GM12878 (cell line): ENCODE measurements around the gene RIPK4. TPM values are rescaled to one million over a fixed set of nuclear protein-coding genes. Genes with fewer than 3 reads are reported as not detected.

Experiments used
- ATAC-seq: fragments of 200-7000 bp; cut with Tn5 transposase; 3 replicates; pipeline ENCODE4 v1.9.1; 2020; ENCODE audit warnings: mild to moderate bottlenecking, moderate library complexity
- BruUV-seq: library from RNA; stranded (reverse); fragments of 400-500 nt; replicated peaks from 2 replicates; lab custom pipeline; 2021; lab: Mats Ljungman, UMichigan
- CTCF ChIA-PET: fragments of 300-600 bp; sonication (Branson Sonifier 250); formaldehyde crosslinking; extraction: SDS; loops from one replicate; lab custom pipeline; 2021; ENCODE audit warnings: inconsistent platforms; lab: Yijun Ruan, JAX
- POLR2A ChIA-PET: fragments of 350-600 bp; formaldehyde crosslinking; extraction: SDS; loops from one replicate; lab custom pipeline; 2021; ENCODE audit warnings: inconsistent platforms; lab: Charles Lee
- RAD21 ChIA-PET: fragments of 300-600 bp; sonication (Branson Sonifier 250); formaldehyde crosslinking; loops from one replicate; lab custom pipeline; 2023; ENCODE audit warnings: antibody characterized with exemption; ENCODE audit not compliant: unreplicated experiment; lab: Charles Lee
- SMC1A ChIA-PET: fragments of 300-600 bp; sonication (Branson Sonifier 250); formaldehyde crosslinking; loops from one replicate; lab custom pipeline; 2023; ENCODE audit not compliant: unreplicated experiment, uncharacterized antibody; lab: Charles Lee
- DNase-seq: peaks from one replicate; pipeline ENCODE4 v3.0.0-alpha.2; 2011; ENCODE audit warnings: low read depth, low spot score
- FAIRE-seq: peaks from 3 replicates; lab custom pipeline; 2011; peaks lifted over from hg19 to GRCh38; lab: Jason Lieb, UNC
- H2AFZ ChIP-seq: 2 replicates; pipeline ENCODE4 v1.6.0; 2011; ENCODE audit warnings: low read depth, low read length, control low read depth; ENCODE audit not compliant: control insufficient read depth
- H3K27ac ChIP-seq: 2 replicates; pipeline ENCODE4 v1.5.1; 2011; ENCODE audit warnings: control low read depth; ENCODE audit not compliant: control insufficient read depth, insufficient read depth
- H3K27me3 ChIP-seq, 2 experiments: replicated peaks in 1 of 2; 2 replicates each; pipeline versions ENCODE4 v1.6.0 to v1.6.1; 2011; ENCODE audit warnings: low read length in 1 of 2; ENCODE audit not compliant: control insufficient read depth in 2 of 2, insufficient read depth in 2 of 2
- H3K36me3 ChIP-seq, 2 experiments: 2 replicates each; pipeline ENCODE4 v1.5.1; 2011; ENCODE audit warnings: low read length in 1 of 2; ENCODE audit not compliant: control insufficient read depth in 2 of 2, insufficient read depth in 2 of 2
- H3K4me1 ChIP-seq: 2 replicates; pipeline ENCODE4 v1.6.1; 2011; ENCODE audit warnings: mild to moderate bottlenecking, low read length, moderate library complexity, mixed read lengths; ENCODE audit not compliant: control insufficient read depth, insufficient read depth
- H3K4me2 ChIP-seq: 2 replicates; pipeline ENCODE4 v1.6.0; 2011; ENCODE audit warnings: control low read depth; ENCODE audit not compliant: control insufficient read depth, insufficient read depth
- H3K4me3 ChIP-seq: fragments of 200-600 bp; sonication (generic); 2 replicates; pipeline ENCODE4 v1.5.1; 2016
- H3K79me2 ChIP-seq: 2 replicates; pipeline ENCODE4 v1.6.0; 2011; ENCODE audit warnings: low read length; ENCODE audit not compliant: control insufficient read depth, insufficient read depth
- H3K9ac ChIP-seq: 2 replicates; pipeline ENCODE4 v1.8.0; 2011; ENCODE audit warnings: low read length, control low read depth, mixed read lengths; ENCODE audit not compliant: control insufficient read depth, insufficient read depth
- H3K9me3 ChIP-seq: replicated peaks from 3 replicates; pipeline ENCODE4 v1.5.1; 2011; ENCODE audit warnings: mild to moderate bottlenecking, low read length; ENCODE audit not compliant: control insufficient read depth, insufficient read depth
- H4K20me1 ChIP-seq: 2 replicates; pipeline ENCODE4 v1.6.0; 2011; ENCODE audit not compliant: control insufficient read depth, insufficient read depth
- CHD2 ChIP-seq: IDR thresholded peaks from 2 replicates; pipeline ENCODE4 v1.6.1; 2011; ENCODE audit warnings: low read depth, low read length, improper control_type of control experiment, borderline replicate concordance
- E2F8 ChIP-seq: fragments of 450-650 bp; IDR thresholded peaks from 2 replicates; pipeline ENCODE4 v1.6.1; 2018; ENCODE audit warnings: mild to moderate bottlenecking, low read depth, moderate library complexity; ENCODE audit not compliant: partially characterized antibody
- NFIC ChIP-seq: IDR thresholded peaks from 2 replicates; pipeline ENCODE4 v1.6.1; 2012; ENCODE audit warnings: low read depth, mild to moderate bottlenecking, inconsistent platforms, low read length, moderate library complexity
- NFXL1 ChIP-seq: fragments of 450-650 bp; IDR thresholded peaks from 2 replicates; pipeline ENCODE4 v1.6.1; 2017; ENCODE audit warnings: antibody characterized with exemption, mild to moderate bottlenecking, borderline replicate concordance
- NR2C1 ChIP-seq: fragments of 450-650 bp; IDR thresholded peaks from 2 replicates; pipeline ENCODE4 v1.6.1; 2017; ENCODE audit warnings: antibody characterized with exemption, mild to moderate bottlenecking, moderate library complexity
- PAX8 ChIP-seq: fragments of 450-650 bp; IDR thresholded peaks from 2 replicates; pipeline ENCODE4 v1.6.1; 2017; ENCODE audit warnings: mild to moderate bottlenecking, moderate library complexity
- POU2F2 ChIP-seq: IDR thresholded peaks from 3 replicates; pipeline ENCODE4 v1.6.1; 2011; ENCODE audit warnings: low read depth, mild to moderate bottlenecking, low read length, borderline replicate concordance
- RELA ChIP-seq: fragments of 450-650 bp; IDR thresholded peaks from 2 replicates; pipeline ENCODE4 v1.8.0; 2014; ENCODE audit warnings: borderline replicate concordance; ENCODE audit not compliant: partially characterized antibody
- TCF12 ChIP-seq: IDR thresholded peaks from 2 replicates; pipeline ENCODE4 v1.6.1; 2011; ENCODE audit warnings: low read depth, mild to moderate bottlenecking, low read length
- WGBS: methylation state at CpG from one replicate; pipeline ENCODE4 v1.1.6; 2016; ENCODE audit warnings: low lambda C conversion rate; ENCODE audit not compliant: insufficient replicate concordance, insufficient coverage; ENCODE audit errors: missing lambda C conversion rate; 5-methylcytosine and 5-hydroxymethylcytosine counted together
- in situ Hi-C: fragments of 300-500 bp; cut with MboI; formaldehyde crosslinking; loops from 9 replicates; pipeline ENCODE4 v1.14.3; 2018; ENCODE audit warnings: mixed read lengths
- intact Hi-C: fragments of 100-400 bp; cut with micrococcal nuclease; formaldehyde crosslinking; loops from one replicate; pipeline ENCODE4 v1.14.2; 2022; ENCODE audit not compliant: unreplicated experiment
- polyA plus RNA-seq, 11 experiments: library from polyadenylated mRNA; depleted of rRNA in 4 of 11; unstranded in 6 of 11; stranded (reverse) in 5 of 11; fragments of >200 nt; fragmentation: Nextera tagmentation in 4 of 11; fragmentation: Illumina TruSeq in 1 of 11; extraction: Ambion mirVana in 4 of 11; extraction: Trizol in 1 of 11; gene quantifications; 1 replicate in 1 of 11; 2 replicates in 10 of 11; pipeline versions ENCODE4 v1.2.1 to v1.2.3, GENCODE V29; 2011 to 2016; ENCODE audit warnings: inconsistent platforms in 2 of 11, missing spikeins in 2 of 11, low read depth in 1 of 11
- total RNA-seq, 4 experiments: library from RNA; depleted of rRNA in 3 of 4; stranded (reverse); fragments of >200 nt in 3 of 4; fragmentation: Illumina TruSeq in 1 of 4; extraction: Trizol in 1 of 4; gene quantifications; 2 replicates each; pipeline versions ENCODE4 v1.2.1 to v1.2.3, GENCODE V29; 2013 to 2021
- TF ChIP-seq, protein P1 (sequence below): fragments of 450-650 bp; IDR thresholded peaks from 2 replicates; pipeline ENCODE4 v1.6.1; 2016; ENCODE audit warnings: mild to moderate bottlenecking, moderate library complexity, borderline replicate concordance
- TF ChIP-seq, protein P2 (sequence below): fragments of 450-650 bp; IDR thresholded peaks from 2 replicates; pipeline ENCODE4 v1.6.1; 2017; ENCODE audit warnings: mild to moderate bottlenecking, moderate library complexity

RIPK4 gene
- total and polyA plus RNA-seq, 10 of the 15 experiments (the other 5 are each of a cell fraction or from before 2014, with no cell fraction given): 0.05 TPM; not detected in 9

- TF ChIP-seq NFXL1 (no peak), PAX8 (no peak)
Measured at GRCh38 chr21:41719691-41720090, 47.2 kb downstream of the RIPK4 start (continued).

DNA sequence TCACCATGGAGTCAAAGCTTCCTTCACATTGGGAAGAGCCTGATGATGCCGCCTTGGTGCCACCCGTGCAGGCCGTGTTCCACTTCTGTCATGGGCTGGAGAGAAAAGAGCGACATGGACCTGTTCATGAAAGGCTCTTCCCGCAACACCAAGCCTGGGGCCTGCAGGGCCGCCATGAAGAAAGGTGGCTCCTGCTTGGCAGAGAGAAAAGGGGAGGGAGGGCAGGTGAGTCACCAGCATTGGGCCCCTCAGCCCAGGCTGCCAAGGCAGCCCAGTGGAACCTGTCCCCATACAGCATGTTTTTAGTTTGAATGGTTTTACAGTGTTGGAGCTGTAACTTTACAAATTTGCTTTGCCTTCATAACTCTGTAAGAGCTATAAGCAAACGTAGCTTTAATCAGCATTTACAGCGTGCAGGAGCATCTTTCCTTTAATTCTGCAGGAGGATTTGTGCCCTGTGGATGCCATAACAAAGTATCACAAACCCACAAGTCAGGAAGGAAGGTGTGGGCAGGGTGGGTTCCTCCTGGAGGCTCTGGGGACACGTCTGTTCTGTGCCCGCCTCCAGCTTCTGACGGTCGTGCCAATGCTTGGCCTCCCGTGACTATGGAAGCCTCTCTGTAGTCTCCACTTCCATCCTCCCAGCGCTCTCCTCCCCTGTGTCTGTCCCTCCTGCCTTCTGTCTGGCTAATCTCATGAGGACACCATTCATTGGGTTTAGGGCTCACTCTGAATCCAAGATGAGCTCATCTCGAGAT lies 49.1 kb downstream of the RIPK4 start:
- in situ Hi-C loops (no loop called here), intact Hi-C loops (no loop called here)
- H3K9ac ChIP-seq: no peak overlapping the region
- no peak overlapping the region for H3K27ac ChIP-seq
- ChIA-PET RAD21 (no interaction called here), POLR2A (no interaction called here), CTCF (no interaction called here), SMC1A (no interaction called here)
- H3K4me1 ChIP-seq: no peaks in the 10 kb centered on the region
- FAIRE-seq (no peak), DNase-seq (no peak), ATAC-seq (no peak)
- H4K20me1 ChIP-seq: no peaks in the 10 kb centered on the region
- H3K9me3 ChIP-seq: no peaks in the 10 kb centered on the region; the same call in 2 of the 3 replicates
- H3K4me3 ChIP-seq: no peak overlapping the region
- peaks cover 0 to 1% of the 10 kb centered on the region in 2 experiments; a peak in 2 of 4 replicates for H3K27me3 ChIP-seq
- H3K4me2 ChIP-seq: no peak overlapping the region
- H2AFZ ChIP-seq: no peak overlapping the region
- no peaks in the 10 kb centered on the region for H3K79me2 ChIP-seq
- H3K36me3 ChIP-seq: no peaks in the 10 kb centered on the region
- WGBS: 14% methylated on average over 15 of the region's 15 CpGs
- BruUV-seq: no TSS peak
- TF ChIP-seq NFIC (no peak), E2F8 (no peak), POU2F2 (no peak), RELA (no peak), NR2C1 (no peak), TCF12 (no peak), CHD2 (no peak)
- TF ChIP-seq, protein P1, sequence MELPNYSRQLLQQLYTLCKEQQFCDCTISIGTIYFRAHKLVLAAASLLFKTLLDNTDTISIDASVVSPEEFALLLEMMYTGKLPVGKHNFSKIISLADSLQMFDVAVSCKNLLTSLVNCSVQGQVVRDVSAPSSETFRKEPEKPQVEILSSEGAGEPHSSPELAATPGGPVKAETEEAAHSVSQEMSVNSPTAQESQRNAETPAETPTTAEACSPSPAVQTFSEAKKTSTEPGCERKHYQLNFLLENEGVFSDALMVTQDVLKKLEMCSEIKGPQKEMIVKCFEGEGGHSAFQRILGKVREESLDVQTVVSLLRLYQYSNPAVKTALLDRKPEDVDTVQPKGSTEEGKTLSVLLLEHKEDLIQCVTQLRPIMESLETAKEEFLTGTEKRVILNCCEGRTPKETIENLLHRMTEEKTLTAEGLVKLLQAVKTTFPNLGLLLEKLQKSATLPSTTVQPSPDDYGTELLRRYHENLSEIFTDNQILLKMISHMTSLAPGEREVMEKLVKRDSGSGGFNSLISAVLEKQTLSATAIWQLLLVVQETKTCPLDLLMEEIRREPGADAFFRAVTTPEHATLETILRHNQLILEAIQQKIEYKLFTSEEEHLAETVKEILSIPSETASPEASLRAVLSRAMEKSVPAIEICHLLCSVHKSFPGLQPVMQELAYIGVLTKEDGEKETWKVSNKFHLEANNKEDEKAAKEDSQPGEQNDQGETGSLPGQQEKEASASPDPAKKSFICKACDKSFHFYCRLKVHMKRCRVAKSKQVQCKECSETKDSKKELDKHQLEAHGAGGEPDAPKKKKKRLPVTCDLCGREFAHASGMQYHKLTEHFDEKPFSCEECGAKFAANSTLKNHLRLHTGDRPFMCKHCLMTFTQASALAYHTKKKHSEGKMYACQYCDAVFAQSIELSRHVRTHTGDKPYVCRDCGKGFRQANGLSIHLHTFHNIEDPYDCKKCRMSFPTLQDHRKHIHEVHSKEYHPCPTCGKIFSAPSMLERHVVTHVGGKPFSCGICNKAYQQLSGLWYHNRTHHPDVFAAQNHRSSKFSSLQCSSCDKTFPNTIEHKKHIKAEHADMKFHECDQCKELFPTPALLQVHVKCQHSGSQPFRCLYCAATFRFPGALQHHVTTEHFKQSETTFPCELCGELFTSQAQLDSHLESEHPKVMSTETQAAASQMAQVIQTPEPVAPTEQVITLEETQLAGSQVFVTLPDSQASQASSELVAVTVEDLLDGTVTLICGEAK: no peak
- TF ChIP-seq, protein P2, sequence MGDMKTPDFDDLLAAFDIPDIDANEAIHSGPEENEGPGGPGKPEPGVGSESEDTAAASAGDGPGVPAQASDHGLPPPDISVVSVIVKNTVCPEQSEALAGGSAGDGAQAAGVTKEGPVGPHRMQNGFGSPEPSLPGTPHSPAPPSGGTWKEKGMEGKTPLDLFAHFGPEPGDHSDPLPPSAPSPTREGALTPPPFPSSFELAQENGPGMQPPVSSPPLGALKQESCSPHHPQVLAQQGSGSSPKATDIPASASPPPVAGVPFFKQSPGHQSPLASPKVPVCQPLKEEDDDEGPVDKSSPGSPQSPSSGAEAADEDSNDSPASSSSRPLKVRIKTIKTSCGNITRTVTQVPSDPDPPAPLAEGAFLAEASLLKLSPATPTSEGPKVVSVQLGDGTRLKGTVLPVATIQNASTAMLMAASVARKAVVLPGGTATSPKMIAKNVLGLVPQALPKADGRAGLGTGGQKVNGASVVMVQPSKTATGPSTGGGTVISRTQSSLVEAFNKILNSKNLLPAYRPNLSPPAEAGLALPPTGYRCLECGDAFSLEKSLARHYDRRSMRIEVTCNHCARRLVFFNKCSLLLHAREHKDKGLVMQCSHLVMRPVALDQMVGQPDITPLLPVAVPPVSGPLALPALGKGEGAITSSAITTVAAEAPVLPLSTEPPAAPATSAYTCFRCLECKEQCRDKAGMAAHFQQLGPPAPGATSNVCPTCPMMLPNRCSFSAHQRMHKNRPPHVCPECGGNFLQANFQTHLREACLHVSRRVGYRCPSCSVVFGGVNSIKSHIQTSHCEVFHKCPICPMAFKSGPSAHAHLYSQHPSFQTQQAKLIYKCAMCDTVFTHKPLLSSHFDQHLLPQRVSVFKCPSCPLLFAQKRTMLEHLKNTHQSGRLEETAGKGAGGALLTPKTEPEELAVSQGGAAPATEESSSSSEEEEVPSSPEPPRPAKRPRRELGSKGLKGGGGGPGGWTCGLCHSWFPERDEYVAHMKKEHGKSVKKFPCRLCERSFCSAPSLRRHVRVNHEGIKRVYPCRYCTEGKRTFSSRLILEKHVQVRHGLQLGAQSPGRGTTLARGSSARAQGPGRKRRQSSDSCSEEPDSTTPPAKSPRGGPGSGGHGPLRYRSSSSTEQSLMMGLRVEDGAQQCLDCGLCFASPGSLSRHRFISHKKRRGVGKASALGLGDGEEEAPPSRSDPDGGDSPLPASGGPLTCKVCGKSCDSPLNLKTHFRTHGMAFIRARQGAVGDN: no peak
